ENCODE measurements around the gene TMEM91. TPM values are rescaled to one million over a fixed set of nuclear protein-coding genes. Genes with fewer than 3 reads are reported as not detected.
A peak's percentile ranks its signal among the peaks of the same experiment; 100 is the strongest.

TMEM91 gene
- polyA plus RNA-seq: 4.4 to 10.1 TPM (median 6.3 TPM) in 3 replicates
- polyA plus RNA-seq (2011; ENCODE audit: low read depth): 8.3 TPM
- polyA plus RNA-seq (2011; cell fraction: cytosol; rRNA removed): 3.9 and 6.3 TPM in 2 replicates
- 12.5 and 16.9 TPM in 2 replicates for polyA plus RNA-seq (2011; cell fraction: nucleus; rRNA removed)
- polyA plus RNA-seq (2012; ENCODE audit: low replicate concordance): 4.4 and 18.2 TPM in 2 replicates
- 9.1 to 14.5 TPM (median 9.9 TPM) in 3 replicates for polyA minus RNA-seq
- polyA minus RNA-seq (2011; cell fraction: cytosol; rRNA and poly(A)+ RNA removed): 8.1 TPM
- polyA minus RNA-seq (2011; cell fraction: nucleus; rRNA and poly(A)+ RNA removed): 4.0 and 7.8 TPM in 2 replicates

- no peak for DNase-seq (ENCODE audit: low read depth, low spot score)
- FAIRE-seq: peak; percentile 23
- Histone ChIP-seq H3K27ac (ENCODE audit: control insufficient read depth, insufficient read depth, low read length) (peak within 1 kb of the TSS; percentile 70), H3K4me1 (ENCODE audit: control insufficient read depth, extremely low read depth, insufficient read depth, low read length) (peaks cover 22% of the 10 kb centered on the region), H3K9ac (ENCODE audit: control insufficient read depth, extremely low read depth, insufficient read depth, low read length) (peak within 1 kb of the TSS; percentile 79), H3K36me3 (ENCODE audit: control insufficient read depth in 2 of 2, extremely low read depth in 1 of 2, insufficient read depth in 2 of 2, low read length in 2 of 2) (peaks cover 0 to 2% of the 10 kb centered on the region in 2 experiments), H3K79me2 (ENCODE audit: control insufficient read depth, insufficient read depth, low read length) (no peaks in the 10 kb centered on the region), H3K9me3 (ENCODE audit: control insufficient read depth, low read depth, low read length) (no peaks in the 10 kb centered on the region), H3K9me1 (ENCODE audit: control insufficient read depth, extremely low read depth, insufficient read depth, low read length) (no peaks in the 10 kb centered on the region), H3K27me3 (ENCODE audit: control insufficient read depth, extremely low read depth, insufficient read depth, low read length) (no peaks in the 10 kb centered on the region), H3K4me3 (ENCODE audit: control insufficient read depth in 2 of 3, extremely low read depth in 1 of 3, insufficient read depth in 2 of 3, low read depth in 1 of 3, low read length in 3 of 3) (peak within 1 kb of the TSS; percentile 55 to 78 (median 73)), H4K20me1 (ENCODE audit: control insufficient read depth, extremely low read depth, insufficient read depth, low read length) (no peaks in the 10 kb centered on the region), H2AFZ (ENCODE audit: control insufficient read depth, low read length) (peak within 1 kb of the TSS; percentile 89), H3K4me2 (ENCODE audit: control insufficient read depth, extremely low read depth, insufficient read depth, low read depth, low read length) (peak within 1 kb of the TSS; percentile 98)
- TF ChIP-seq CTCF (optimal IDR thresholded peaks at IDR 0.05 in 1 of 3, IDR thresholded peaks at IDR 0.05 in 1 of 3, conservative IDR thresholded peaks at IDR 0.05 in 1 of 3; ENCODE audit: extremely low read depth in 1 of 3, insufficient read depth in 2 of 3, low read length in 3 of 3) (no peak), EZH2 (IDR thresholded peaks at IDR 0.05; ENCODE audit: low read length) (no peak)
- dilution Hi-C loops (cut with MboI; ENCODE audit: extremely low pct_ligation_motif_present, low sequenced_read_pairs): no loop called here
Observed at GRCh38 chr19:41376241-41376997, at the start of gene TMEM91. Gene TMEM91, plus strand, starts transcription at chr19:41376533. Its CDS starts 1,777 bp downstream, at chr19:41378310.

- peaks cover 10 to 16% of the 10 kb centered on the region in 2 experiments for H3K36me3 ChIP-seq (ENCODE audit: control insufficient read depth in 2 of 2, extremely low read depth in 1 of 2, insufficient read depth in 2 of 2, low read length in 2 of 2)
- dilution Hi-C loops (cut with MboI; ENCODE audit: extremely low pct_ligation_motif_present, low sequenced_read_pairs): no loop called here
- TF ChIP-seq EZH2 (IDR thresholded peaks at IDR 0.05; ENCODE audit: low read length) (no peak), CTCF (optimal IDR thresholded peaks at IDR 0.05 in 1 of 3, IDR thresholded peaks at IDR 0.05 in 1 of 3, conservative IDR thresholded peaks at IDR 0.05 in 1 of 3; ENCODE audit: extremely low read depth in 1 of 3, insufficient read depth in 2 of 3, low read length in 3 of 3) (no peak)
- DNase-seq (ENCODE audit: low read depth, low spot score) (no peak), FAIRE-seq (peak; percentile 46)
- peak overlapping the region; percentile 74 for H3K9ac ChIP-seq (ENCODE audit: control insufficient read depth, extremely low read depth, insufficient read depth, low read length)
- H3K9me1 ChIP-seq (ENCODE audit: control insufficient read depth, extremely low read depth, insufficient read depth, low read length): no peaks in the 10 kb centered on the region
- peaks cover 27% of the 10 kb centered on the region for H3K4me1 ChIP-seq (ENCODE audit: control insufficient read depth, extremely low read depth, insufficient read depth, low read length)
- peak overlapping the region; percentile 63 for H3K27ac ChIP-seq (ENCODE audit: control insufficient read depth, insufficient read depth, low read length)
- no peak overlapping the region for H2AFZ ChIP-seq (ENCODE audit: control insufficient read depth, low read length)
- H3K4me3 ChIP-seq (ENCODE audit: control insufficient read depth in 2 of 3, extremely low read depth in 1 of 3, insufficient read depth in 2 of 3, low read depth in 1 of 3, low read length in 3 of 3): peak overlapping the region in 2 of 3 experiments; percentile 13 to 56
- H3K27me3 ChIP-seq (ENCODE audit: control insufficient read depth, extremely low read depth, insufficient read depth, low read length): no peaks in the 10 kb centered on the region
- no peaks in the 10 kb centered on the region for H3K9me3 ChIP-seq (ENCODE audit: control insufficient read depth, low read depth, low read length)
- peaks cover 6% of the 10 kb centered on the region for H4K20me1 ChIP-seq (ENCODE audit: control insufficient read depth, extremely low read depth, insufficient read depth, low read length)
- peak overlapping the region; percentile 72 for H3K4me2 ChIP-seq (ENCODE audit: control insufficient read depth, extremely low read depth, insufficient read depth, low read depth, low read length)
- peaks cover 2% of the 10 kb centered on the region for H3K79me2 ChIP-seq (ENCODE audit: control insufficient read depth, insufficient read depth, low read length)
Observed at GRCh38 chr19:41327076-41327575, 49.2 kb upstream of the TMEM91 start.

Data from keratinocyte (primary cell).